H1 (cell line): ENCODE data around the gene NR3C2.

ENCODE experiments used
- ASH2L ChIP-seq: fragments of 200-600, 300-600 bp; sonication (generic); IDR thresholded peaks from one replicate; pipeline ENCODE4 v1.7.1; 2017; ENCODE audit warnings: low read length
- ATF2 ChIP-seq: IDR thresholded peaks from 2 replicates; pipeline ENCODE4 v1.6.1; 2012; ENCODE audit warnings: low read length, inconsistent platforms
- BCL11A ChIP-seq, 2 experiments: IDR thresholded peaks; one replicate each; pipeline ENCODE4 v1.6.1; 2011; ENCODE audit warnings: low read depth in 2 of 2, low read length in 2 of 2, mild to moderate bottlenecking in 2 of 2
- CREB1 ChIP-seq: IDR thresholded peaks from 2 replicates; pipeline ENCODE4 v1.6.1; 2012; ENCODE audit warnings: inconsistent platforms
- EZH2 ChIP-seq: fragments of 200-600 bp; sonication (generic); IDR thresholded peaks from 2 replicates; pipeline ENCODE4 v1.7.1; 2012; ENCODE audit warnings: low read depth, mild to moderate bottlenecking, moderate library complexity, low read length, inconsistent platforms; ENCODE audit not compliant: severe bottlenecking
- JUND ChIP-seq: IDR thresholded peaks from 2 replicates; pipeline ENCODE4 v1.6.1; 2011; ENCODE audit warnings: mild to moderate bottlenecking, improper control_type of control experiment, low read length
- KDM4A ChIP-seq: IDR thresholded peaks from one replicate; pipeline ENCODE4 v1.7.1; 2012; ENCODE audit warnings: low read depth, mild to moderate bottlenecking, moderate library complexity, low read length, inconsistent platforms; ENCODE audit not compliant: severe bottlenecking
- KDM5A ChIP-seq: fragments of 200-600 bp; IDR thresholded peaks from 2 replicates; pipeline ENCODE4 v1.7.1; 2012; ENCODE audit warnings: mild to moderate bottlenecking, low read length, inconsistent platforms, mixed read lengths
- SIRT6 ChIP-seq: IDR thresholded peaks from one replicate; pipeline ENCODE4 v1.7.1; 2012; ENCODE audit warnings: low read length, inconsistent platforms
- TBP ChIP-seq: IDR thresholded peaks from 2 replicates; pipeline ENCODE4 v1.6.1; 2011; ENCODE audit warnings: low read depth, low read length, improper control_type of control experiment
- ZNF274 ChIP-seq: IDR thresholded peaks from 2 replicates; pipeline ENCODE4 v1.7.0; 2012; ENCODE audit warnings: low read length, borderline replicate concordance; ENCODE audit errors: extremely low read depth
- TF ChIP-seq, protein P1 (sequence below), 3 experiments: IDR thresholded peaks; 1 replicate in 2 of 3; 2 replicates in 1 of 3; pipeline versions ENCODE4 v1.5.1 to v1.6.1; 2011; ENCODE audit warnings: low read length in 3 of 3, mild to moderate bottlenecking in 3 of 3, inconsistent platforms in 2 of 3, low read depth in 1 of 3, moderate library complexity in 1 of 3; ENCODE audit not compliant: insufficient read depth in 1 of 3; ENCODE audit errors: control extremely low read depth in 1 of 3
- TF ChIP-seq, protein P2 (sequence below): IDR thresholded peaks from 2 replicates; pipeline ENCODE4 v1.6.1; 2012; ENCODE audit warnings: inconsistent platforms

GRCh38 chr4:148310756-148311155 lies 131.5 kb downstream of the NR3C2 start:
- no peak for TF ChIP-seq ATF2
- TF ChIP-seq, protein P1, sequence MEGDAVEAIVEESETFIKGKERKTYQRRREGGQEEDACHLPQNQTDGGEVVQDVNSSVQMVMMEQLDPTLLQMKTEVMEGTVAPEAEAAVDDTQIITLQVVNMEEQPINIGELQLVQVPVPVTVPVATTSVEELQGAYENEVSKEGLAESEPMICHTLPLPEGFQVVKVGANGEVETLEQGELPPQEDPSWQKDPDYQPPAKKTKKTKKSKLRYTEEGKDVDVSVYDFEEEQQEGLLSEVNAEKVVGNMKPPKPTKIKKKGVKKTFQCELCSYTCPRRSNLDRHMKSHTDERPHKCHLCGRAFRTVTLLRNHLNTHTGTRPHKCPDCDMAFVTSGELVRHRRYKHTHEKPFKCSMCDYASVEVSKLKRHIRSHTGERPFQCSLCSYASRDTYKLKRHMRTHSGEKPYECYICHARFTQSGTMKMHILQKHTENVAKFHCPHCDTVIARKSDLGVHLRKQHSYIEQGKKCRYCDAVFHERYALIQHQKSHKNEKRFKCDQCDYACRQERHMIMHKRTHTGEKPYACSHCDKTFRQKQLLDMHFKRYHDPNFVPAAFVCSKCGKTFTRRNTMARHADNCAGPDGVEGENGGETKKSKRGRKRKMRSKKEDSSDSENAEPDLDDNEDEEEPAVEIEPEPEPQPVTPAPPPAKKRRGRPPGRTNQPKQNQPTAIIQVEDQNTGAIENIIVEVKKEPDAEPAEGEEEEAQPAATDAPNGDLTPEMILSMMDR (IDR thresholded peaks at IDR 0.05; ENCODE audit: control extremely low read depth in 1 of 3, insufficient read depth in 1 of 3, low read depth in 1 of 3, low read length in 3 of 3), result no peak
- TF ChIP-seq JUND, result no peak
- TF ChIP-seq TBP, result no peak
- no peak for TF ChIP-seq BCL11A (IDR thresholded peaks at IDR 0.05; ENCODE audit: low read depth in 2 of 2, low read length in 2 of 2)
- no peak for TF ChIP-seq KDM4A
- TF ChIP-seq, protein P2, sequence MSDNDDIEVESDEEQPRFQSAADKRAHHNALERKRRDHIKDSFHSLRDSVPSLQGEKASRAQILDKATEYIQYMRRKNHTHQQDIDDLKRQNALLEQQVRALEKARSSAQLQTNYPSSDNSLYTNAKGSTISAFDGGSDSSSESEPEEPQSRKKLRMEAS, result no peak
- TF ChIP-seq KDM5A, result no peak
- no peak for TF ChIP-seq CREB1
- TF ChIP-seq ZNF274, result no peak
- TF ChIP-seq SIRT6, result no peak
- no peak for TF ChIP-seq EZH2
- no peak for TF ChIP-seq ASH2L
